HUES48 (cell line): ENCODE measurements around the gene CERKL.

Source experiments
- H3K27ac ChIP-seq: one replicate; pipeline ENCODE4 v1.7.0; 2013; ENCODE audit warnings: low read depth, low read length, inconsistent platforms
- H3K27me3 ChIP-seq: 2 replicates; pipeline ENCODE4 v1.6.1; 2013; ENCODE audit warnings: mild to moderate bottlenecking, low read length; ENCODE audit not compliant: control insufficient read depth, insufficient read depth
- H3K36me3 ChIP-seq: 2 replicates; pipeline ENCODE4 v1.6.1; 2013; ENCODE audit warnings: low read length; ENCODE audit not compliant: control insufficient read depth, insufficient read depth
- H3K4me1 ChIP-seq: 2 replicates; pipeline ENCODE4 v1.6.1; 2013; ENCODE audit warnings: mild to moderate bottlenecking, low read length; ENCODE audit not compliant: control insufficient read depth, insufficient read depth
- H3K4me3 ChIP-seq: 2 replicates; pipeline ENCODE4 v1.5.1; 2013; ENCODE audit warnings: mild to moderate bottlenecking, low read depth, low read length
- H3K9ac ChIP-seq: 2 replicates; pipeline ENCODE4 v1.6.1; 2013; ENCODE audit warnings: mild to moderate bottlenecking, low read depth, low read length, moderate library complexity
- H3K9me3 ChIP-seq: 2 replicates; pipeline ENCODE4 v1.6.1; 2013; ENCODE audit warnings: low read length; ENCODE audit not compliant: control insufficient read depth, insufficient read depth

The CERKL gene

DNA sequence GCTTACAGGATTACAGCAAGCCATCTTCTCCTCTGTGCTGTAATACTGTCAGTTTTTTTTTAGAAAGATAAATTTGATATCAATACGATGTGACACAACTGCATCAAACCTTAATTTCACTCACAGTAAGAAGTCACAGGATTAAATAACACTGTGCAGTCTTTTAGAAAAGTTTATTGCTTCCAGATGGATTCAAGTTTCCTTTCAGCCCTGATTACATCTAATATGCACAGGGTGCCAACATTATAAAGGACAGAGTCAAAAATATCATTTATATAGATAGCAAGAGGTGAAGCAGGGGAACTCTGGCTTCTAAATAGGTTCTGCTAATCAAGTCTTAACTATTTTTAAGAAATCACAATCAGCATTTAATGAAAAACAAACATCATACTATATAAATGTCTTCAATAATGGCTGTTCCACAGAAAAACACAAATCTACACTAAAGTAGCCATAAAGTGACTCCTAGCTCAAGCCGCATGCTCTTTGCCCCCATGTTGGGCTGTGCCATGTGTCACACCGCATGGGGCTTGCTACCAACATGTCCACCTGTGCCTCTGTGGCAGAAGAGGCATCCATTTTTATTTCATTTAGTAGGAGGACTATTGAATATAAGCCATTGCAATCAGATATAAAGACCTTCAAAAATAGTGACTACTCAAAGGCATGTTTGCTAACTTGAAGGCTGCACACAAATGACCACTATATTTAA, 35.0 kb downstream of the CERKL start:
- no peak overlapping the region for H3K4me3 ChIP-seq

DNA sequence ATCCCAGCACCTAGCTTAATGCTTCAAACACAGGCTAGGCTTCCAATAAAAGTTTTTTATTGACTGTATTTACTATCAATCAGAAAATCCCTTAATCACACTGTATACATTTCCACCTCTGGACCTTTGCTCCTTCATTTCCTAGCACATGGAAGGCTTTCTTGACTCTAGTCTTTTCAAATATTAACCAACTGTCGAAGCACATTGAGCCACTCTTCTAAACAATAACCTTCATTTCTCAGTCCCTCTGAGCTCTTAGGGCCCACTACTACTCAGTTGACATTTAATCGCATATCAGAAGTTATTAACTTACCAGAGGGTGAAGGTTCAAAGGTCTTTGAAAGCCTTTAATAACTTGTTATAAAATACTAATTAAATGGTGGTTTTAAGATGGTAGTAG, 37.4 kb downstream of the CERKL start:
- Histone ChIP-seq H3K9ac (no peak overlapping the region), H3K4me1 (no peaks in the 10 kb centered on the region), H3K4me3 (no peak overlapping the region), H3K27ac (no peak overlapping the region), H3K36me3 (no peaks in the 10 kb centered on the region), H3K27me3 (no peaks in the 10 kb centered on the region), H3K9me3 (no peaks in the 10 kb centered on the region)

More for the DNA sequence above, 35.0 kb downstream of the CERKL start:
- Histone ChIP-seq H3K36me3 (no peaks in the 10 kb centered on the region), H3K9ac (no peak overlapping the region), H3K27ac (no peak overlapping the region), H3K4me1 (no peaks in the 10 kb centered on the region), H3K27me3 (no peaks in the 10 kb centered on the region), H3K9me3 (no peaks in the 10 kb centered on the region)

- Histone ChIP-seq H3K4me1 (peaks cover 5% of the 10 kb centered on the region; the same call in 1 of the 2 replicates), H3K36me3 (no peaks in the 10 kb centered on the region), H3K4me3 (no peak overlapping the region), H3K27me3 (no peaks in the 10 kb centered on the region), H3K27ac (no peak overlapping the region), H3K9me3 (no peaks in the 10 kb centered on the region), H3K9ac (no peak overlapping the region)
Observed at GRCh38 chr2:181616715-181617114, 40.2 kb downstream of the CERKL start.

DNA sequence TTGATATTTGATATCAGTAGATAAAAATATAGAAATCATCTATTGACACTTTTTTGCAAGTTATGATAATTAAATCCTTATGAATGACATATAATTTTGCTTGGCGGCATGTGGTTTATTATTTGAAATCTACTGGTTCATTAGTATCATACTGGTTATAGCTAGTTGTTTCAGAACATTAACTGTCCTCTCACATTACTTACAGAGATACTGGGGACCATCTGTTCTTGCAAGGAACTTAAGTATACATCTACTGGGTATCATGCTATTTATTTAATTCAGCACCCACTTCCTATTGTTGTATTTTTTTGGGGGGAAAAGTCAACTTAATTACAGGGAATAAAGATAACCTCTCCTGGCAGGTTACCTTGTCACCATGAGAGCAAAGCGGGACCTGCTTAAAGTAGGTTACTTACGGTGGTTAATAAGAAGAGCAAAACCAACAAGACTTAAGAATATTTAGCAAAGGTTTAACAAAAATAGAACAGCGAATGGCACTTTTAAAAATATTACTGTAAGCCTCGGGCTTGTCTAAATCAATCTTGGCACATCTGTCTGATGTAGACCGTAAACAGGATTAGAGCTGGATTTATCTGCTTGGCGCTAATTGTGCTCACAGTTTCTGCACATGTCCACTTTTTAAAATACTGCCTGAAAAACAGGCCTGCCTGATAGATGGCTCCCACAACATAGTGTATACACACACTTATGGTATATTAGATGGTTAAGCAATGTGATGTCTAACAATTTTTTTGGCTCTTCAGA, 41.8 kb downstream of the CERKL start:
- Histone ChIP-seq H3K27ac (no peak overlapping the region), H3K9ac (no peak overlapping the region), H3K4me1 (peaks cover 5% of the 10 kb centered on the region; the same call in 1 of the 2 replicates), H3K27me3 (no peaks in the 10 kb centered on the region), H3K4me3 (no peak overlapping the region), H3K9me3 (no peaks in the 10 kb centered on the region), H3K36me3 (no peaks in the 10 kb centered on the region)

DNA sequence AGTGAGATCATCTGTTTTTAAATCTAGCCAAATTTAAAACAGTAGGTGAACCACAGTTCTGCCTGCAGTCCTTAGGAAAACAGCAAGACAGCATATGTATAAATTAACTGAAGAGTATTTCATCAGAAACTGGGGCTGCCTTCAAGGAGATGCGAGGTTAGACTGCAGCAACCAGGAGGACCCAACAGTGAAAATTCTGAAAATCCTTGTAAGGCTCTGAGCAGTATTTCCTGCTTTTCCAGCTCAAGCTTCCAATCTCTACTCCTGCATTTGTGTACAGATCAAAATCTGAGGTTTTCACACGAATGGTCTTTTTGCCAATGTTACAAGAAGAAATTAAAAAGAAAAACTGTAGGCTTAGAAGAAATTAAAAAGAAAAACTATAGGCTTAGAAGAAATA, 43.7 kb downstream of the CERKL start:
- Histone ChIP-seq H3K9me3 (no peaks in the 10 kb centered on the region), H3K27me3 (no peaks in the 10 kb centered on the region), H3K27ac (no peak overlapping the region), H3K4me1 (peaks cover 8% of the 10 kb centered on the region; the same call in 1 of the 2 replicates), H3K4me3 (no peak overlapping the region), H3K36me3 (no peaks in the 10 kb centered on the region), H3K9ac (no peak overlapping the region)

DNA sequence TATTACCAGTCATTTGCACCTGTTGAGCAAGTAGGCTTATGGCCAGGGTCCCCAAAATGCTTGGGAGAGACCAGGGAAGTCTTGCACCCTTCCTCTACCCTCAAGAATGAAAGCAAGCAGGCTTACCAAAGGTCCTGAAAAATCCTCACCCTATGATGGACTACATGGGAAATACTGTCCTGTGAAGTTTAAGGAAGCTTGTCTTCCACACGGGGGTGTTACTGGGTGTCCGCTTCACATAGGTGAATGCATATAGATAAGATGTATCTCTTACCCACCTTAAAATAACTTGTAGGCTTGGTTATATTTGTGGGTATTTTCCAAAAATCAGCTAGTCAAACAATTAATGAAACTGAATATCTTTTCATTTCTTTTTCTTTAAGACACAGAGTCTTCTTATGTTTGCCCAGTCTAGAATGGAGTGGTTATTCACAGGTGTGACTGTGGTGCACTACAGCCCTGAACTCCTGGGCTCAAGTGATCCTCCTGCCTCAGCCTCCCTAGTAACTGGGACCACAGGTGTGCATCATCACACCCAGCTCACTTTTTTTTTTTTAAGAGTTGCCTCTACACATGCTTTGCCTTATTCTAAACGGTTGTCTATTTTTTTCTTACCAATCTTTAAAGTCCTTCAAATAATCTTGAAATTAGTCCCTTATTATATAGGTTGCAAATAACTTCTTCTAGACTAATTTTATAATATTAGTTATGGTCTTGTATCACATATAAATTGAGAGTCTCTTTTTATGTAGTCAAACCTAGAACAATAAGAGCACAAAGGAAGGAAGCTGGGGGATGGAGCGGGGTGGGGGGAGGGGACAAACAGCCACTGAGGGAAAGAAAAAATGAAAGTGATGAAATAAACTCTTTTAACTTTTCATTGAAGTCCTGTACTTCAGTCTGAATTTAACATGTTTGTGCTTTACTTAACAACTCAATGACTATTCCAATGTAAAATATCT, 49.0 kb downstream of the CERKL start:
- H3K27me3 ChIP-seq = no peaks in the 10 kb centered on the region
- peaks cover 5% of the 10 kb centered on the region; the same call in 1 of the 2 replicates for H3K4me1 ChIP-seq
- no peak overlapping the region for H3K4me3 ChIP-seq
- no peak overlapping the region for H3K27ac ChIP-seq
- no peaks in the 10 kb centered on the region for H3K9me3 ChIP-seq
- no peak overlapping the region for H3K9ac ChIP-seq
- H3K36me3 ChIP-seq = no peaks in the 10 kb centered on the region

DNA sequence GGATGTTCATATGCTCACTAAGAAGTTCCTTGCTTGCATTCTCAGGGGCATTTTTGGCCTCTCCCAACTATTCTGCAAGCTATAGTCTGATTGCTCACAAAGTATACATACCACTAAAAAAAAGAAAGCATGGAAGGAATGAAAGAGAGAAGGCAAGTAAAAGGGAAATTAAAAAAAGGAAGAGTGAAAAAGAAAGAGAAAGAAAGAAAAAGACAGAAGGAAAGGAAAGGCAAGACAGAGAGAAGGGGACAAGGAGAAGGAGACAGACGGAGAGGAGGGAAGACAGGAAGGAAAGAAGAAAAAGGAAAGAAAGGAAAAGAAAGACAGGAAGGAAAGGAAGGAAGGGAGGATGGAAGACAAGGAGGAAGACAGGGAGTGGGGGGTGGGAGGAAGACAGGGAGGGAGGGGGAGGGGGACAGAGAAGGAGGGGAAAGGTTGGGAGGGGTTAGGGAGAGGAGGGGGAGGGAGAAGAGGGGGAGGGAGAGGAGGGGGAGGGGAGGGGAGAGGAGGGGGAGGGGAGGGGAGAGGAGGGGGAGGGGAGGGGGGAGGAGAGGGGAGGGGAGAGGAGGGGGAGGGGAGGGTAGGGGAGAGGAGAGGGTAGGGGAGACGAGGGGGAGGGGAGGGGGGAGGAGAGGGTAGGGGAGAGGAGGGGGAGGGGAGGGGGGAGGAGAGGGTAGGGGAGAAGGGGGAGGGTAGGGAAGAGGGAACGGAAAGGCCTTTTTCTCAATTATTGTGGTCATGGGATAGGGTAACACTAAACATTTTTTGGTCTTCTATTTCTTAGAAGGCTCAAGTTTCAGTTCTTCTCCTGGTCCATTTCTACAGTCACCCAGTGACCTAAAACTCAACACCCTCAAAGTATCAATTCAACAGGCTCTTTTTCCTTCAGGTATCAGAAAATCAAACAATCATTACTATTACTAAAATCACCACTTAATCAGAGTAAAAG, 50.7 kb downstream of the CERKL start:
- no peaks in the 10 kb centered on the region for H3K36me3 ChIP-seq
- H3K9ac ChIP-seq = no peak overlapping the region
- H3K27me3 ChIP-seq = no peaks in the 10 kb centered on the region
- H3K4me1 ChIP-seq = peaks cover 4% of the 10 kb centered on the region; the same call in 1 of the 2 replicates
- no peak overlapping the region for H3K27ac ChIP-seq
- no peak overlapping the region for H3K4me3 ChIP-seq
- H3K9me3 ChIP-seq = no peaks in the 10 kb centered on the region

GRCh38 chr2:181602017-181602416, 54.9 kb downstream of the CERKL start:
- Histone ChIP-seq H3K27me3 (no peaks in the 10 kb centered on the region), H3K36me3 (no peaks in the 10 kb centered on the region), H3K4me3 (no peak overlapping the region)

DNA sequence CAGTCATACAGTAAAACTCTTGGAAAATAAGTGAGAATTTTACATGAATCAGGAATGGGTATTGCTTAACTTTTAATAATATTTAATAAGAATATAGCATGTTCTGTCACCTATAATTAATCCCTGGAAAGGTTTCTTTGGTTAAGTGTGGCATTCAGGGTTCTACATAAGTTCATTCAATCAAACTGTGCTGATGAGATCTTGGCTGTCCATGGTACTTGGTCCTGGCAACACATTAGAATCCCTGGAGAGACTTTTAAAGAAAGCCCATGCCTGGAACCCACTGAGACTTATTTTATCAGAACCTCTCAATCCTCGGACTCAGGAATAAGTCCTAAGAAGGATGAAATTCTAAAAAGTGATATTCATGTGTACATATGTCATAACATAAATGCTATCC, 60.3 kb downstream of the CERKL start:
- Histone ChIP-seq H3K27me3 (no peaks in the 10 kb centered on the region), H3K36me3 (no peaks in the 10 kb centered on the region), H3K4me1 (no peaks in the 10 kb centered on the region), H3K4me3 (no peak overlapping the region), H3K27ac (no peak overlapping the region), H3K9ac (no peak overlapping the region), H3K9me3 (no peaks in the 10 kb centered on the region)

More at GRCh38 chr2:181602017-181602416, 54.9 kb downstream of the CERKL start:
- H3K9me3 ChIP-seq = no peaks in the 10 kb centered on the region
- H3K4me1 ChIP-seq = no peaks in the 10 kb centered on the region
- no peak overlapping the region for H3K9ac ChIP-seq
- H3K27ac ChIP-seq = no peak overlapping the region

DNA sequence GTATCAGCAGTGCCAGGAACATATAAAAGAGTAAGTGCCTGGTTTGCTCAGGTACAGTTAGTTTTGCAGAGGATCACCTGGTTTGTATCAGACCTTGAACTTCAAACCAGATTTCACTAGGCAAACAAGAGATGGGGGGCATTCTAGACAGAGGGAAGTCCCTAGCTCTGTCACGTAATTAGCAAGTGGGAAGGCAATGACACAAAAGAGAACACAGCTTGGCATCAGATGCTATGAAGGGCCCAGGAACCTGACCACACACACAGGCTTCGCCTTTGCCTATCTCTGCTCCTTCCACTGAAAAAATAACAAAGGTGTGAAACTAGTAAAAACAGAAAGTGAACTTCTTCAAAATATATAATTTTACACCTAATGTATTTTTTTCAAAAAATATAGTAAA, 62.6 kb downstream of the CERKL start:
- Histone ChIP-seq H3K4me3 (no peak overlapping the region), H3K9ac (no peak overlapping the region), H3K36me3 (no peaks in the 10 kb centered on the region), H3K4me1 (no peaks in the 10 kb centered on the region), H3K27me3 (no peaks in the 10 kb centered on the region), H3K27ac (no peak overlapping the region), H3K9me3 (no peaks in the 10 kb centered on the region)
